SU-DHL-6 (cell line): ENCODE results near the gene ENTREP3.
A peak's percentile ranks its signal among the peaks of the same experiment; 100 is the strongest.
"Not testable (repeated sequence)": the region's sequence is repeated elsewhere in the genome, so short reads cannot be mapped to it uniquely, and the experiment has no call there.

Source experiments
- H2AFZ ChIP-seq: fragments of 200-600 bp; sonication (generic); 2 replicates; pipeline ENCODE4 v1.6.1; 2014; ENCODE audit warnings: low read depth, mild to moderate bottlenecking, moderate library complexity, mixed read lengths, antibody characterized with exemption, low read length; ENCODE audit not compliant: severe bottlenecking
- H3F3A ChIP-seq: fragments of 200-600 bp; shearing (Covaris generic); 2 replicates; pipeline ENCODE4 v1.6.0; 2016; ENCODE audit warnings: antibody characterized with exemption, mild to moderate bottlenecking; ENCODE audit not compliant: insufficient read depth
- H3K27ac ChIP-seq: fragments of 200-600 bp; sonication (generic); 2 replicates; pipeline ENCODE4 v1.5.1; 2016; ENCODE audit warnings: low read depth, mild to moderate bottlenecking, low read length, moderate library complexity, mixed read lengths
- H3K27me3 ChIP-seq: fragments of 200-600 bp; sonication (generic), shearing (Covaris generic); 2 replicates; pipeline ENCODE4 v1.6.0; 2014; ENCODE audit warnings: mild to moderate bottlenecking, low read length
- H3K36me3 ChIP-seq: fragments of 200-600 bp; sonication (generic); 2 replicates; pipeline ENCODE4 v1.6.1; 2014; ENCODE audit warnings: mild to moderate bottlenecking, low read length, mixed read lengths
- H3K4me2 ChIP-seq: fragments of 300-600, 200-600 bp; shearing (Covaris generic), sonication (generic); 2 replicates; pipeline ENCODE4 v1.6.0; 2014; ENCODE audit warnings: low read length, low read depth, mild to moderate bottlenecking; ENCODE audit not compliant: poor library complexity, severe bottlenecking
- H3K4me3 ChIP-seq: fragments of 200-600 bp; sonication (generic); 2 replicates; pipeline ENCODE4 v1.5.1; 2014; ENCODE audit warnings: antibody characterized with exemption, low read length, mild to moderate bottlenecking, mixed read lengths; ENCODE audit not compliant: insufficient read depth, poor library complexity, severe bottlenecking
- H3K79me2 ChIP-seq: fragments of 200-600 bp; sonication (generic); 2 replicates; pipeline ENCODE4 v1.6.1; 2014; ENCODE audit warnings: mild to moderate bottlenecking, low read length, moderate library complexity; ENCODE audit not compliant: insufficient read depth
- H3K9ac ChIP-seq: fragments of 200-600 bp; sonication (generic); 2 replicates; pipeline ENCODE4 v1.7.0; 2014; ENCODE audit warnings: mild to moderate bottlenecking, low read length
- H3K9me2 ChIP-seq: fragments of 200-600 bp; sonication (generic); replicated peaks from 2 replicates; pipeline ENCODE4 v1.6.1; 2014; ENCODE audit warnings: low read length; ENCODE audit not compliant: insufficient read depth
- H3K9me3 ChIP-seq: fragments of 200-600 bp; sonication (generic); 2 replicates; pipeline ENCODE4 v1.6.1; 2014; ENCODE audit warnings: low read length, mixed read lengths; ENCODE audit not compliant: insufficient read depth
- H4K20me1 ChIP-seq: fragments of 200-600 bp; sonication (generic); 2 replicates; pipeline ENCODE4 v1.6.1; 2014; ENCODE audit warnings: low read depth, mild to moderate bottlenecking, antibody characterized with exemption, low read length, moderate library complexity, mixed read lengths
- EZH2phosphoT487 ChIP-seq: fragments of 200-600 bp; sonication (generic), shearing (Covaris generic); conservative IDR thresholded peaks from 2 replicates; pipeline ENCODE4 v1.6.1; 2018; ENCODE audit warnings: mild to moderate bottlenecking, antibody characterized with exemption, low read length, moderate library complexity, mixed read lengths
- TF ChIP-seq, protein P1 (sequence below): fragments of 200-600 bp; sonication (generic); IDR thresholded peaks from one replicate; pipeline ENCODE4 v1.5.1; 2017; ENCODE audit warnings: antibody characterized with exemption, mild to moderate bottlenecking, low read length, moderate library complexity; ENCODE audit not compliant: insufficient read depth, poor library complexity, severe bottlenecking

The ENTREP3 gene

DNA sequence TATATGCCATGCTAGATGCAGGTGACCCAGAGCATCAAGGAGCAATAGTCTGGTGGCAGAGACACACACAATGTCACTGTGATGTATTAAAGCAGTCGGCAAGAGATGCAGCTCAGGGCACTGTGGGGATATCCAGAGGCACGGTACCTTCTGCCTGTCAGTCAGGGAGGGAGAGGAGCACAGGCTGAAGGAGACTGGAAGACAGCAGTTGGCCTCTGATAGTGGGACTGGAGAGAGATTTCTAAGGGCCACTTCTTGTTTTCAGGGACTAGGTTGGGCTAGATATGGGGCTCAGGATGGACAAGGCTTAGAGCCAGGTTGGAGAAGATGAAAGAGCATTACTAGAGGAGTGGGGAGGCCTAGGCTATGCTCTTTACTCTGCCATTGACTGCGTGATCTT, 24.0 kb downstream of the ENTREP3 start:
- not testable (repeated sequence) for H3K27me3 ChIP-seq, H3K27ac ChIP-seq
- H3F3A ChIP-seq, result peaks cover 11% of the 10 kb centered on the region

GRCh38 chr1:155228096-155228427, 27.2 kb downstream of the ENTREP3 start:
- Histone ChIP-seq H3K9me2 (no peaks in the 10 kb centered on the region), H3K27me3 (no peaks in the 10 kb centered on the region), H3F3A (peaks cover 42% of the 10 kb centered on the region), H2AFZ (peak overlapping the region; percentile 21), H3K79me2 (peaks cover 14% of the 10 kb centered on the region; the same call in 1 of the 2 replicates), H3K4me2 (peak overlapping the region; percentile 59), H3K27ac (peak overlapping the region; percentile 71), H3K36me3 (no peaks in the 10 kb centered on the region), H3K9me3 (no peaks in the 10 kb centered on the region), H3K9ac (peak overlapping the region; percentile 81), H3K4me3 (peak overlapping the region; percentile 54), H4K20me1 (no peaks in the 10 kb centered on the region)
- TF ChIP-seq, protein P1, sequence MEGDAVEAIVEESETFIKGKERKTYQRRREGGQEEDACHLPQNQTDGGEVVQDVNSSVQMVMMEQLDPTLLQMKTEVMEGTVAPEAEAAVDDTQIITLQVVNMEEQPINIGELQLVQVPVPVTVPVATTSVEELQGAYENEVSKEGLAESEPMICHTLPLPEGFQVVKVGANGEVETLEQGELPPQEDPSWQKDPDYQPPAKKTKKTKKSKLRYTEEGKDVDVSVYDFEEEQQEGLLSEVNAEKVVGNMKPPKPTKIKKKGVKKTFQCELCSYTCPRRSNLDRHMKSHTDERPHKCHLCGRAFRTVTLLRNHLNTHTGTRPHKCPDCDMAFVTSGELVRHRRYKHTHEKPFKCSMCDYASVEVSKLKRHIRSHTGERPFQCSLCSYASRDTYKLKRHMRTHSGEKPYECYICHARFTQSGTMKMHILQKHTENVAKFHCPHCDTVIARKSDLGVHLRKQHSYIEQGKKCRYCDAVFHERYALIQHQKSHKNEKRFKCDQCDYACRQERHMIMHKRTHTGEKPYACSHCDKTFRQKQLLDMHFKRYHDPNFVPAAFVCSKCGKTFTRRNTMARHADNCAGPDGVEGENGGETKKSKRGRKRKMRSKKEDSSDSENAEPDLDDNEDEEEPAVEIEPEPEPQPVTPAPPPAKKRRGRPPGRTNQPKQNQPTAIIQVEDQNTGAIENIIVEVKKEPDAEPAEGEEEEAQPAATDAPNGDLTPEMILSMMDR, result no peak
- no peak for TF ChIP-seq EZH2phosphoT487

More for the DNA sequence above, 24.0 kb downstream of the ENTREP3 start:
- not testable (repeated sequence) for H3K9me3 ChIP-seq, H2AFZ ChIP-seq, H3K4me2 ChIP-seq, H3K79me2 ChIP-seq, H3K9me2 ChIP-seq, H3K9ac ChIP-seq, H3K36me3 ChIP-seq, H4K20me1 ChIP-seq, H3K4me3 ChIP-seq

GRCh38 chr1:155227261-155228095, 27.8 kb downstream of the ENTREP3 start:
- H3K27ac ChIP-seq, result peak overlapping the region; percentile 90
- H3K4me2 ChIP-seq, result peak overlapping the region; percentile 93
- no peaks in the 10 kb centered on the region for H3K36me3 ChIP-seq
- H2AFZ ChIP-seq, result peak overlapping the region; percentile 21
- no peaks in the 10 kb centered on the region for H4K20me1 ChIP-seq
- no peaks in the 10 kb centered on the region for H3K9me3 ChIP-seq
- H3K9ac ChIP-seq, result peak overlapping the region; percentile 81
- peak overlapping the region; percentile 63 for H3K4me3 ChIP-seq
- H3K9me2 ChIP-seq, result no peaks in the 10 kb centered on the region
- TF ChIP-seq, protein P1, result no peak
- no peak for TF ChIP-seq EZH2phosphoT487
- peaks cover 43% of the 10 kb centered on the region for H3F3A ChIP-seq
- peaks cover 14% of the 10 kb centered on the region; the same call in 1 of the 2 replicates for H3K79me2 ChIP-seq
- H3K27me3 ChIP-seq, result no peaks in the 10 kb centered on the region

DNA sequence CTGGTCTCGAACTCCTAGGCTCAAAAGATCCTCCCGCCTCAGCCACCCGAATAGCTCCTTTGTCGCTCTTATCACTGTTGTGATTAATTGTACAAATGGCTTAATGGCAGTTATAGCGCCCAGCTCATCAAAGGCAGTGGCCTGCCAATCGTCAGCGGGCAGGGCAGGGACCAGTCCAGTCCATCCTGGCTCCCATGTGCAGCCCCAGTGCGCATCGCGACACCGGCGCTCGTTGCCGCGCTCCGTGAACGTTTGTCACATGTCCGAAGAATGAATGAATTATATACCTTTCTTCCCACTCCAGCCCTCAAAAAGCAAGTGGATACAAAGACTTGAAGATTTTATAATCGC, 28.4 kb downstream of the ENTREP3 start:
- Histone ChIP-seq H3K27me3 (no peaks in the 10 kb centered on the region), H3K9ac (peak overlapping the region; percentile 81), H3K27ac (peak overlapping the region; percentile 90), H4K20me1 (no peaks in the 10 kb centered on the region), H3K4me2 (peak overlapping the region; percentile 93), H3K79me2 (peaks cover 14% of the 10 kb centered on the region; the same call in 1 of the 2 replicates), H3F3A (peaks cover 43% of the 10 kb centered on the region), H3K4me3 (peak overlapping the region; percentile 63), H3K36me3 (no peaks in the 10 kb centered on the region), H3K9me2 (no peaks in the 10 kb centered on the region), H2AFZ (no peak overlapping the region), H3K9me3 (no peaks in the 10 kb centered on the region)
- TF ChIP-seq, protein P1, result no peak
- TF ChIP-seq EZH2phosphoT487, result no peak
